NCI-H2081 (cell line): Measurements from ENCODE around the gene MIF.
"Not testable (repeated sequence)": the region's sequence is repeated elsewhere in the genome, so short reads cannot be mapped to it uniquely, and the experiment has no call there.

Experiments
- DNase-seq, 2 experiments: peaks; one replicate each; lab custom pipeline; 2025; lab: John Stamatoyannopoulos, UW

Gene MIF

GRCh38 chr22:23903328-23903971, 9.3 kb downstream of the MIF start:
- no peak for DNase-seq

- no peak for DNase-seq
These were observed 10.5 kb downstream of the MIF start for GRCh38 chr22:23904573-23905254.

GRCh38 chr22:23906641-23907040, 12.5 kb downstream of the MIF start:
- DNase-seq: no peak

- not testable (repeated sequence) for DNase-seq
These were observed 13.2 kb downstream of the MIF start for GRCh38 chr22:23907423-23907822.

GRCh38 chr22:23908587-23909205, 14.5 kb downstream of the MIF start:
- DNase-seq: no peak

GRCh38 chr22:23909296-23909898, 15.2 kb downstream of the MIF start:
- no peak for DNase-seq

GRCh38 chr22:23910496-23911190, 16.5 kb downstream of the MIF start:
- DNase-seq: no peak

- no peak for DNase-seq
These were observed 17.3 kb downstream of the MIF start for GRCh38 chr22:23911318-23911980.

- DNase-seq: no peak
These were observed 18.2 kb downstream of the MIF start for GRCh38 chr22:23912293-23912903.

- no peak for DNase-seq
These were observed 19.1 kb downstream of the MIF start for GRCh38 chr22:23913306-23913660.

GRCh38 chr22:23913661-23914353, 19.6 kb downstream of the MIF start:
- peak; percentile 97 to 98 for DNase-seq

- no peak for DNase-seq
These were observed 21.1 kb downstream of the MIF start for GRCh38 chr22:23915290-23915689.

GRCh38 chr22:23920267-23920611, 26.1 kb downstream of the MIF start:
- not testable (repeated sequence) for DNase-seq

- not testable (repeated sequence) for DNase-seq
These were observed 27.5 kb downstream of the MIF start for GRCh38 chr22:23921586-23922201.

GRCh38 chr22:23922921-23923320, 28.7 kb downstream of the MIF start:
- no peak for DNase-seq

- no peak for DNase-seq
These were observed 30.9 kb downstream of the MIF start for GRCh38 chr22:23925020-23925606.

- DNase-seq: no peak
These were observed 32.4 kb downstream of the MIF start for GRCh38 chr22:23926561-23926960.

- DNase-seq: no peak
These were observed 44.3 kb downstream of the MIF start for GRCh38 chr22:23938328-23939016.

GRCh38 chr22:23939017-23939357, 44.8 kb downstream of the MIF start:
- no peak for DNase-seq

GRCh38 chr22:23940166-23940565, 46.0 kb downstream of the MIF start:
- DNase-seq: not testable (repeated sequence)
